SK-N-SH treated with all-trans-retinoic acid at 6 μM for 48 hours (cell line): ENCODE results near the gene SART1.

Experiments
- ATAC-seq: fragments of 200-7000 bp; cut with Tn5 transposase; 3 replicates; pipeline ENCODE4 v1.9.1; 2020; ENCODE audit warnings: mild to moderate bottlenecking, moderate library complexity
- ARNTL ChIP-seq: fragments of 450-650 bp; formaldehyde crosslinking; IDR thresholded peaks from 2 replicates; pipeline ENCODE4 v1.5.0; 2020; ENCODE audit warnings: low read depth, mild to moderate bottlenecking, moderate library complexity, borderline replicate concordance
- BACH2 ChIP-seq: fragments of 250-450 bp; sonication (Bioruptor Pico); IDR thresholded peaks from 2 replicates; pipeline ENCODE4 v1.9.0; 2021; ENCODE audit warnings: mild to moderate bottlenecking, borderline replicate concordance
- CREB5 ChIP-seq: fragments of 250-450 bp; sonication (Bioruptor Pico); IDR thresholded peaks from 2 replicates; pipeline ENCODE4 v1.5.1; 2020; ENCODE audit warnings: low read depth, mild to moderate bottlenecking, moderate library complexity
- CSDC2 ChIP-seq: fragments of 250-450 bp; sonication (Bioruptor Pico); IDR thresholded peaks from 2 replicates; pipeline ENCODE4 v1.5.0; 2020; ENCODE audit warnings: mild to moderate bottlenecking, moderate library complexity
- CSRNP3 ChIP-seq: fragments of 250-450 bp; sonication (Bioruptor Pico); IDR thresholded peaks from 2 replicates; pipeline ENCODE4 v1.5.1; 2021; ENCODE audit warnings: mild to moderate bottlenecking, moderate library complexity
- ESRRG ChIP-seq: fragments of 250-450 bp; sonication (Bioruptor Pico); IDR thresholded peaks from 2 replicates; pipeline ENCODE4 v1.6.1; 2021; ENCODE audit warnings: mild to moderate bottlenecking
- GLIS3 ChIP-seq: fragments of 250-450 bp; sonication (Bioruptor Pico); IDR thresholded peaks from 2 replicates; pipeline ENCODE4 v1.5.0; 2020; ENCODE audit warnings: mild to moderate bottlenecking, moderate library complexity
- ISL1 ChIP-seq: fragments of 250-450 bp; sonication (Bioruptor Pico); IDR thresholded peaks from 2 replicates; pipeline ENCODE4 v2.1.2; 2022; ENCODE audit warnings: mild to moderate bottlenecking, moderate library complexity
- OSR1 ChIP-seq: fragments of 250-450 bp; sonication (Bioruptor Pico); IDR thresholded peaks from 2 replicates; pipeline ENCODE4 v1.8.0; 2022; ENCODE audit warnings: moderate library complexity, mild to moderate bottlenecking, inconsistent platforms
- PPARA ChIP-seq: fragments of 250-450 bp; sonication (Bioruptor Pico); IDR thresholded peaks from 2 replicates; pipeline ENCODE4 v1.5.0; 2020; ENCODE audit warnings: mild to moderate bottlenecking, borderline replicate concordance
- SNAI2 ChIP-seq: fragments of 250-450 bp; sonication (Bioruptor Pico); IDR thresholded peaks from 2 replicates; pipeline ENCODE4 v1.5.0; 2020; ENCODE audit warnings: mild to moderate bottlenecking, moderate library complexity
- TCF4 ChIP-seq: fragments of 250-450 bp; sonication (Bioruptor Pico); IDR thresholded peaks from 2 replicates; pipeline ENCODE4 v1.8.0; 2021; ENCODE audit warnings: mild to moderate bottlenecking, moderate library complexity, borderline replicate concordance
- ZFP3 ChIP-seq: fragments of 250-450 bp; sonication (Bioruptor Pico); IDR thresholded peaks from 2 replicates; pipeline ENCODE4 v1.5.0; 2020; ENCODE audit warnings: mild to moderate bottlenecking, moderate library complexity
- ZFP30 ChIP-seq: fragments of 450-650 bp; formaldehyde crosslinking; IDR thresholded peaks from 2 replicates; pipeline ENCODE4 v1.5.0; 2022; ENCODE audit warnings: mild to moderate bottlenecking, moderate library complexity
- ZNF565 ChIP-seq: fragments of 450-650 bp; formaldehyde crosslinking; conservative IDR thresholded peaks from 2 replicates; pipeline ENCODE4 v1.5.0; 2020; ENCODE audit warnings: low read depth, mild to moderate bottlenecking, moderate library complexity
- ZNF70 ChIP-seq: fragments of 450-650 bp; formaldehyde crosslinking; IDR thresholded peaks from 2 replicates; pipeline ENCODE4 v1.5.0; 2020; ENCODE audit warnings: mild to moderate bottlenecking, moderate library complexity
- ZNF8 ChIP-seq: fragments of 450-650 bp; formaldehyde crosslinking; IDR thresholded peaks from 2 replicates; pipeline ENCODE4 v1.5.0; 2020; ENCODE audit warnings: mild to moderate bottlenecking, moderate library complexity
- TF ChIP-seq, protein P1 (sequence below): fragments of 250-450 bp; sonication (Bioruptor Pico); IDR thresholded peaks from 2 replicates; pipeline ENCODE4 v1.5.0; 2020; ENCODE audit warnings: mild to moderate bottlenecking, moderate library complexity
- TF ChIP-seq, protein P2 (sequence below): fragments of 250-450 bp; sonication (Bioruptor Pico); IDR thresholded peaks from 2 replicates; pipeline ENCODE4 v1.8.0; 2020; ENCODE audit warnings: mild to moderate bottlenecking, moderate library complexity, borderline replicate concordance

Gene SART1

DNA sequence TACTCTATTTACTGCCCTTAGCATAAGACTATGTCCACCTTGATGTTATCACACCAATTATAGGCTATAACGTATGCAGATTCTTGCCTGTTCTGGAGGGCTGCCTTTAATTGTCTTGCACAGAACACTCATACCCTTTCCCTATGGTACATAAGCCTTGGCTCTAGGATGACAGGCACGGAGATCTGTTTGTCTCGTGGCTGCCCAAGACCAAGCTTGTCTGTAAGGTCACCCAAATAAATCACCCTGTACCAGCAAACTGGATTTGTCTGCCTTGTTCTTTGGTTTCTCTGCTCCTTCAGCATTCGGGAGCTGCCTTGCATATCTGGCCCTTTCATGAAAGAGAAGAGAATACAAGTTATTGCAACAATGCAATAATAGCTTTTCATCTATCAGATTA lies 23.8 kb upstream of the SART1 start (continued):
- TF ChIP-seq, protein P1, sequence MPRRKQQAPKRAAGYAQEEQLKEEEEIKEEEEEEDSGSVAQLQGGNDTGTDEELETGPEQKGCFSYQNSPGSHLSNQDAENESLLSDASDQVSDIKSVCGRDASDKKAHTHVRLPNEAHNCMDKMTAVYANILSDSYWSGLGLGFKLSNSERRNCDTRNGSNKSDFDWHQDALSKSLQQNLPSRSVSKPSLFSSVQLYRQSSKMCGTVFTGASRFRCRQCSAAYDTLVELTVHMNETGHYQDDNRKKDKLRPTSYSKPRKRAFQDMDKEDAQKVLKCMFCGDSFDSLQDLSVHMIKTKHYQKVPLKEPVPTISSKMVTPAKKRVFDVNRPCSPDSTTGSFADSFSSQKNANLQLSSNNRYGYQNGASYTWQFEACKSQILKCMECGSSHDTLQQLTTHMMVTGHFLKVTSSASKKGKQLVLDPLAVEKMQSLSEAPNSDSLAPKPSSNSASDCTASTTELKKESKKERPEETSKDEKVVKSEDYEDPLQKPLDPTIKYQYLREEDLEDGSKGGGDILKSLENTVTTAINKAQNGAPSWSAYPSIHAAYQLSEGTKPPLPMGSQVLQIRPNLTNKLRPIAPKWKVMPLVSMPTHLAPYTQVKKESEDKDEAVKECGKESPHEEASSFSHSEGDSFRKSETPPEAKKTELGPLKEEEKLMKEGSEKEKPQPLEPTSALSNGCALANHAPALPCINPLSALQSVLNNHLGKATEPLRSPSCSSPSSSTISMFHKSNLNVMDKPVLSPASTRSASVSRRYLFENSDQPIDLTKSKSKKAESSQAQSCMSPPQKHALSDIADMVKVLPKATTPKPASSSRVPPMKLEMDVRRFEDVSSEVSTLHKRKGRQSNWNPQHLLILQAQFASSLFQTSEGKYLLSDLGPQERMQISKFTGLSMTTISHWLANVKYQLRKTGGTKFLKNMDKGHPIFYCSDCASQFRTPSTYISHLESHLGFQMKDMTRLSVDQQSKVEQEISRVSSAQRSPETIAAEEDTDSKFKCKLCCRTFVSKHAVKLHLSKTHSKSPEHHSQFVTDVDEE (CRISPR knock-in tag), result no peak
- no peak for TF ChIP-seq ZNF70 (CRISPR knock-in tag)
- no peak for TF ChIP-seq GLIS3 (CRISPR knock-in tag)
- TF ChIP-seq ZFP30 (CRISPR knock-in tag), result no peak
- no peak for TF ChIP-seq ESRRG (CRISPR knock-in tag)
- TF ChIP-seq ZNF565, result no peak
- no peak for TF ChIP-seq ZNF8 (CRISPR knock-in tag)

DNA sequence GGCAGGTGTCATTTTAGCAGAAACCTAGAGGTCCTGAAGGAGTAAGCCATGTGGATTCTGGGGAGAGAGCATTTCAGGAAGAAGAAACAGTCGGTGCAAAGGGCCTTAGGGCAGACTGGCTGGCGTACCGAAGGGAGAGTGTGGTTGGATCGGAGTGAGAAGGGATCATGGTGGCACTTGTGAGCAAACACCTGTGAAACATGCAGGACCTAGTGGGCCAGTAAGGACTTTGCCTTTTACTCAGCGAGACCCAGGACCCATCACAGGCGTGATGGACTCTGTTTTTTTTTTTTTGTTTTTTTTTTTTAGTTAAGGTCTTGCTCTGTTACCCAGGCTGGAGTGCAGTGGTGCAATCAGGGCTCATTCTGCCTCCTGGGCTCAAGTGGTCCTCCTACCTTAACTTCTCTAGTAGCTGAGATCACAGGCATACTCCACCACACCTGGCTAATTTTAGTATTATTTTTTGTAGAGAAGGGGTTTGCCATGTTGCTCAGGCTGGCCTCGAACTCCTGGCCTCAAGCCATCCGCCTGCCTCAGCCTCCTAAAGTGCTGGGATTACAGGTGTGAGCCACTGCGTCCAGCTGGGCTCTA lies 19.7 kb upstream of the SART1 start:
- no peak for TF ChIP-seq ZNF565
- TF ChIP-seq ZNF70 (CRISPR knock-in tag), result no peak
- TF ChIP-seq ZNF8 (CRISPR knock-in tag), result no peak
- no peak for TF ChIP-seq OSR1 (CRISPR knock-in tag)
- TF ChIP-seq BACH2, result no peak
- TF ChIP-seq ESRRG (CRISPR knock-in tag), result no peak
- no peak for TF ChIP-seq ZFP30 (CRISPR knock-in tag)
- TF ChIP-seq CREB5 (CRISPR knock-in tag), result no peak
- TF ChIP-seq GLIS3 (CRISPR knock-in tag), result no peak
- no peak for TF ChIP-seq ZFP3 (CRISPR knock-in tag)
- no peak for TF ChIP-seq PPARA (CRISPR knock-in tag)
- TF ChIP-seq ISL1 (CRISPR knock-in tag), result no peak
- no peak for TF ChIP-seq ARNTL (CRISPR knock-in tag)
- no peak for TF ChIP-seq CSDC2 (CRISPR knock-in tag)
- TF ChIP-seq, protein P2, sequence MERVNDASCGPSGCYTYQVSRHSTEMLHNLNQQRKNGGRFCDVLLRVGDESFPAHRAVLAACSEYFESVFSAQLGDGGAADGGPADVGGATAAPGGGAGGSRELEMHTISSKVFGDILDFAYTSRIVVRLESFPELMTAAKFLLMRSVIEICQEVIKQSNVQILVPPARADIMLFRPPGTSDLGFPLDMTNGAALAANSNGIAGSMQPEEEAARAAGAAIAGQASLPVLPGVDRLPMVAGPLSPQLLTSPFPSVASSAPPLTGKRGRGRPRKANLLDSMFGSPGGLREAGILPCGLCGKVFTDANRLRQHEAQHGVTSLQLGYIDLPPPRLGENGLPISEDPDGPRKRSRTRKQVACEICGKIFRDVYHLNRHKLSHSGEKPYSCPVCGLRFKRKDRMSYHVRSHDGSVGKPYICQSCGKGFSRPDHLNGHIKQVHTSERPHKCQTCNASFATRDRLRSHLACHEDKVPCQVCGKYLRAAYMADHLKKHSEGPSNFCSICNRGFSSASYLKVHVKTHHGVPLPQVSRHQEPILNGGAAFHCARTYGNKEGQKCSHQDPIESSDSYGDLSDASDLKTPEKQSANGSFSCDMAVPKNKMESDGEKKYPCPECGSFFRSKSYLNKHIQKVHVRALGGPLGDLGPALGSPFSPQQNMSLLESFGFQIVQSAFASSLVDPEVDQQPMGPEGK (CRISPR knock-in tag), result no peak
- TF ChIP-seq SNAI2 (CRISPR knock-in tag), result no peak
- no peak for TF ChIP-seq TCF4 (CRISPR knock-in tag)
- peak; percentile 31; the same call in 2 of the 3 replicates for ATAC-seq

- TF ChIP-seq OSR1 (CRISPR knock-in tag) (no peak), ESRRG (CRISPR knock-in tag) (no peak), CSRNP3 (CRISPR knock-in tag) (no peak), SNAI2 (CRISPR knock-in tag) (no peak), PPARA (CRISPR knock-in tag) (no peak)
- TF ChIP-seq, protein P2 (CRISPR knock-in tag), result no peak
- no peak for ATAC-seq
These were observed 19.0 kb upstream of the SART1 start for GRCh38 chr11:65942531-65942930.
